Neural progenitor cell (in vitro differentiated cells): Measurements from ENCODE around the gene HSBP1L1. TPM values are rescaled to one million over a fixed set of nuclear protein-coding genes. Genes with fewer than 3 reads are reported as not detected.

Experiments used
- DNase-seq: peaks from one replicate; pipeline ENCODE4 v3.0.0-alpha.2; 2016; ENCODE audit warnings: low spot score
- H2AFZ ChIP-seq: fragments of 200-600 bp; sonication (generic); replicated peaks from 2 replicates; pipeline ENCODE4 v1.6.1; 2016; ENCODE audit warnings: antibody characterized with exemption
- H3F3A ChIP-seq: fragments of 200-600 bp; sonication (generic); 2 replicates; pipeline ENCODE4 v1.6.1; 2016; ENCODE audit warnings: antibody characterized with exemption, low read depth
- H3K27ac ChIP-seq: fragments of 200-600 bp; sonication (generic); 2 replicates; pipeline ENCODE4 v1.5.1; 2016; ENCODE audit warnings: mild to moderate bottlenecking
- H3K27me3 ChIP-seq: fragments of 200-600 bp; sonication (generic); 2 replicates; pipeline ENCODE4 v1.6.1; 2016; ENCODE audit warnings: mild to moderate bottlenecking, moderate library complexity
- H3K36me3 ChIP-seq: fragments of 200-600 bp; sonication (generic); 2 replicates; pipeline ENCODE4 v1.5.1; 2016
- H3K4me1 ChIP-seq: fragments of 200-600 bp; sonication (generic); 2 replicates; pipeline ENCODE4 v1.6.1; 2016; ENCODE audit warnings: mixed run types
- H3K4me2 ChIP-seq: fragments of 200-600 bp; sonication (generic); 2 replicates; pipeline ENCODE4 v1.6.1; 2016
- H3K4me3 ChIP-seq: fragments of 200-600 bp; sonication (generic); 2 replicates; pipeline ENCODE4 v1.5.1; 2016
- H3K79me2 ChIP-seq: fragments of 200-600 bp; sonication (generic); 2 replicates; pipeline ENCODE4 v1.6.1; 2016; ENCODE audit warnings: low read depth
- H3K9ac ChIP-seq: fragments of 200-600 bp; sonication (generic); 2 replicates; pipeline ENCODE4 v1.6.1; 2016
- H3K9me3 ChIP-seq: fragments of 200-600 bp; sonication (generic); 2 replicates; pipeline ENCODE4 v1.5.1; 2016; ENCODE audit warnings: low read depth
- H4K20me1 ChIP-seq: fragments of 200-600 bp; sonication (generic); 2 replicates; pipeline ENCODE4 v1.6.1; 2016; ENCODE audit warnings: low read depth
- H3K27ac Mint-ChIP-seq: 3 replicates; pipeline ENCODE4 v1.8.0; 2021; ENCODE audit warnings: mixed read lengths
- H3K27me3 Mint-ChIP-seq: 2 replicates; pipeline ENCODE4 v1.8.0; 2022; ENCODE audit warnings: low read depth, mild to moderate bottlenecking, inconsistent platforms, moderate library complexity, mixed read lengths; ENCODE audit not compliant: insufficient read depth
- H3K36me3 Mint-ChIP-seq: 3 replicates; pipeline ENCODE4 v1.8.0; 2021; ENCODE audit warnings: mixed read lengths
- H3K4me1 Mint-ChIP-seq: 3 replicates; pipeline ENCODE4 v1.8.0; 2021; ENCODE audit warnings: mixed read lengths
- H3K4me3 Mint-ChIP-seq: 3 replicates; pipeline ENCODE4 v1.8.0; 2021; ENCODE audit warnings: mild to moderate bottlenecking, moderate library complexity, mixed read lengths
- H3K9me3 Mint-ChIP-seq: 3 replicates; pipeline ENCODE4 v1.8.0; 2020; ENCODE audit warnings: mixed read lengths
- EZH2 ChIP-seq: fragments of 200-600 bp; sonication (generic); IDR thresholded peaks from 2 replicates; pipeline ENCODE4 v1.6.1; 2017; ENCODE audit warnings: antibody characterized with exemption, mild to moderate bottlenecking, moderate library complexity
- EZH2phosphoT487 ChIP-seq: fragments of 200-600 bp; sonication (generic); IDR thresholded peaks from 2 replicates; pipeline ENCODE4 v1.6.1; 2017; ENCODE audit warnings: antibody characterized with exemption
- total RNA-seq: library from RNA; depleted of rRNA; stranded (reverse); fragments of >200 nt; gene quantifications from 2 replicates; pipeline ENCODE4 v1.2.3, GENCODE V29; 2015; ENCODE audit warnings: low replicate concordance
- TF ChIP-seq, protein P1 (sequence below): fragments of 200-600 bp; sonication (generic); IDR thresholded peaks from 2 replicates; pipeline ENCODE4 v1.5.1; 2017; ENCODE audit warnings: antibody characterized with exemption, mild to moderate bottlenecking

Gene HSBP1L1
- total RNA-seq, 1 donor from 2014 or later: not detected

DNA sequence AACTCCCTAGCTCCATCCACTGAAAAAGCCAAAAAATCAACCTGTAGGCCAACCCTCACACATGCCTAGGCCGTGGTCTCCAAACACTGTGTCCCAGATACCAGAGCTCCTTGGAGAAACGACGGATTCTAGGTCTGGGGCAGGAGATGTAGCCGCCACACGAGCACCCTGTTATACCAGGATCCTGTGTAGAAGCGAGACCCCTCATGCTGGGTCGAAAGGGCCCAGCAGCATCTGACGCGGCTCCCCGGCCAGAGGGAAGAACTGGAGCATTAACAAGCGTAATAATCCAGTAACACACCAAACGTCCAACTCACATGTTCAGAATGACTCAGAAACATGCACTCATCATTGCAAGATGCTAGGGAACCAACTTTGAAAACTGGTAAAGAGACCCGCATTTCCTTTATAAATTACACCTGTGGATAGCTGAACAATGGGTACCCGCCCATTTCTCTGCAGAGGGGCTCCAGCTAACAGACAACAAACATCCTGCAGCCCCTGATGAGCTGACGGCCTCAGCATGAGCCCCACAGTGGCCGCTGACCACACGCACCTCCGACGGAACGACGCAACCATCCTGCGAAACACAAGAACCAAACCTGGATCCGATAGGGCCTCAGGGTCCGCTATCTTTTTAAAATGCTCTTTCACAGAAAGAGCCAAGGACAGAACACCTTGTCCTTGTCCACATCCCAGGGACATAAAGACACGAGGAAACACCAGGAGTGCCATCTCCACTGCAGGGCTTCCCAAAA lies 27.2 kb upstream of the HSBP1L1 start:
- Histone ChIP-seq H4K20me1 (peaks cover 5% of the 10 kb centered on the region), H2AFZ (no peak overlapping the region), H3K27me3 (no peaks in the 10 kb centered on the region), H3K4me3 (no peak overlapping the region), H3K4me2 (no peak overlapping the region), H3K36me3 (no peaks in the 10 kb centered on the region), H3K27ac (no peak overlapping the region), H3K79me2 (no peaks in the 10 kb centered on the region), H3K4me1 (no peaks in the 10 kb centered on the region), H3F3A (no peaks in the 10 kb centered on the region), H3K9me3 (peaks cover 9% of the 10 kb centered on the region), H3K9ac (no peak overlapping the region)
- H3K27ac Mint-ChIP-seq: no peak overlapping the region
- peaks cover 72% of the 10 kb centered on the region for H3K36me3 Mint-ChIP-seq
- TF ChIP-seq EZH2 (no peak), EZH2phosphoT487 (no peak)
- TF ChIP-seq, protein P1, sequence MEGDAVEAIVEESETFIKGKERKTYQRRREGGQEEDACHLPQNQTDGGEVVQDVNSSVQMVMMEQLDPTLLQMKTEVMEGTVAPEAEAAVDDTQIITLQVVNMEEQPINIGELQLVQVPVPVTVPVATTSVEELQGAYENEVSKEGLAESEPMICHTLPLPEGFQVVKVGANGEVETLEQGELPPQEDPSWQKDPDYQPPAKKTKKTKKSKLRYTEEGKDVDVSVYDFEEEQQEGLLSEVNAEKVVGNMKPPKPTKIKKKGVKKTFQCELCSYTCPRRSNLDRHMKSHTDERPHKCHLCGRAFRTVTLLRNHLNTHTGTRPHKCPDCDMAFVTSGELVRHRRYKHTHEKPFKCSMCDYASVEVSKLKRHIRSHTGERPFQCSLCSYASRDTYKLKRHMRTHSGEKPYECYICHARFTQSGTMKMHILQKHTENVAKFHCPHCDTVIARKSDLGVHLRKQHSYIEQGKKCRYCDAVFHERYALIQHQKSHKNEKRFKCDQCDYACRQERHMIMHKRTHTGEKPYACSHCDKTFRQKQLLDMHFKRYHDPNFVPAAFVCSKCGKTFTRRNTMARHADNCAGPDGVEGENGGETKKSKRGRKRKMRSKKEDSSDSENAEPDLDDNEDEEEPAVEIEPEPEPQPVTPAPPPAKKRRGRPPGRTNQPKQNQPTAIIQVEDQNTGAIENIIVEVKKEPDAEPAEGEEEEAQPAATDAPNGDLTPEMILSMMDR: no peak
- H3K9me3 Mint-ChIP-seq: peaks cover 58% of the 10 kb centered on the region
- peaks cover 2% of the 10 kb centered on the region for H3K4me1 Mint-ChIP-seq
- peaks cover 8% of the 10 kb centered on the region for H3K27me3 Mint-ChIP-seq
- no peak overlapping the region for H3K4me3 Mint-ChIP-seq
- no peak for DNase-seq

DNA sequence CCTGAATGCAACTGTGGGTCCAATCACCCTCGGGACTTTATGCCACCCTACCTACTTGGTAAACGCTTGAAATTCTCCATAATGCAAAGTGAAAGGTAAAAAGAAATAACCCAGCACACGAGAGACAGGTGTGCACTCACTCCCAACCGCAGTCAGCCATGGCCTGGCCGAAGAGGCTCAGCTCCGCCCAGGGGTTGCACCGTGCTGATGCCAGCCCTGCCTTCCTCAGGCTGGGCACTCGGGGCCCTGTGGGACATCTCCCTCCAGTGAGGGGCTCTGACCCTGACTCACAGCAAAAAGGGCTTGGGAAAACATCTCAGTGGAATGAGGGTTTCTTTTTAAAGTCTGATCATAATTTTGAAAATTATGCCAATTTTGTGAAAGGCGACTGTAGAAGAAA lies 26.2 kb upstream of the HSBP1L1 start:
- Histone ChIP-seq H3K4me3 (no peak overlapping the region), H3K27ac (no peak overlapping the region), H3K9me3 (no peaks in the 10 kb centered on the region), H4K20me1 (peaks cover 12% of the 10 kb centered on the region), H3K4me2 (no peak overlapping the region), H3K36me3 (no peaks in the 10 kb centered on the region), H3K4me1 (no peaks in the 10 kb centered on the region), H3K9ac (no peak overlapping the region), H3F3A (no peaks in the 10 kb centered on the region), H3K27me3 (no peaks in the 10 kb centered on the region), H2AFZ (no peak overlapping the region), H3K79me2 (no peaks in the 10 kb centered on the region)
- peaks cover 48% of the 10 kb centered on the region for H3K9me3 Mint-ChIP-seq
- H3K4me3 Mint-ChIP-seq: no peak overlapping the region
- no peak for DNase-seq
- peaks cover 2% of the 10 kb centered on the region for H3K4me1 Mint-ChIP-seq
- no peak for TF ChIP-seq EZH2phosphoT487
- no peak for TF ChIP-seq EZH2
- TF ChIP-seq, protein P1: no peak
- H3K36me3 Mint-ChIP-seq: peaks cover 68% of the 10 kb centered on the region
- H3K27me3 Mint-ChIP-seq: peaks cover 8% of the 10 kb centered on the region
- no peak overlapping the region for H3K27ac Mint-ChIP-seq

DNA sequence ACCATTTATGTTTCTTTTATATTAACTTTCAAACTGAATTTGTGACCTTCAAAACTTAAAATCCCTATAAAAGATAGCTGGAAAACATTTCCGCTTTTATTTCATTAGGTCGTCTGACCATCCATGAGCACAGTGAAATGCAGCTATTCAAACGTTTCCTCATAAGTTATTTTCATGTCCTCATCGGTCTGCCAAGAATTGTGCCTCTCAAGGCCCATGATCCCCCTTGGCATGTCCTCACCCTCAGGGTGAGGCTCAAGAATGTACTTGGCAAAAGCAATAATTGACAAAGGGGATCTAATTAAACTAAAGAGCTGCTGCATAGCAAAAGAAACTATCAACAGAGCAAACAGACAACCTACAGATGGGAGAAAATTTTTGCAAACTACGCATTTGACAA lies 25.3 kb upstream of the HSBP1L1 start:
- no peaks in the 10 kb centered on the region for H3K9me3 ChIP-seq
- no peak overlapping the region for H3K4me2 ChIP-seq
- no peak overlapping the region for H2AFZ ChIP-seq
- no peak overlapping the region for H3K9ac ChIP-seq
- H3K4me1 ChIP-seq: no peaks in the 10 kb centered on the region
- H4K20me1 ChIP-seq: peaks cover 18% of the 10 kb centered on the region
- Mint-ChIP-seq H3K4me1 (peaks cover 2% of the 10 kb centered on the region), H3K9me3 (peaks cover 42% of the 10 kb centered on the region), H3K27me3 (peaks cover 8% of the 10 kb centered on the region), H3K36me3 (peaks cover 59% of the 10 kb centered on the region), H3K27ac (no peak overlapping the region), H3K4me3 (no peak overlapping the region)
- no peaks in the 10 kb centered on the region for H3F3A ChIP-seq
- H3K36me3 ChIP-seq: no peaks in the 10 kb centered on the region
- H3K27me3 ChIP-seq: no peaks in the 10 kb centered on the region
- no peak for DNase-seq
- H3K4me3 ChIP-seq: no peak overlapping the region
- H3K79me2 ChIP-seq: no peaks in the 10 kb centered on the region
- no peak overlapping the region for H3K27ac ChIP-seq
- TF ChIP-seq, protein P1: no peak
- TF ChIP-seq EZH2phosphoT487 (no peak), EZH2 (no peak)
